Muscle of leg (tissue), 11 donors: ENCODE data around the gene PLXDC2. TPM values are rescaled to one million over a fixed set of nuclear protein-coding genes. Genes with fewer than 3 reads are reported as not detected.
A peak's percentile ranks its signal among the peaks of the same experiment; 100 is the strongest.

ENCODE experiments used
- DNase-seq: peaks from one replicate; pipeline ENCODE4 v3.0.0; 2013
- H3K27ac ChIP-seq: one replicate; pipeline ENCODE4 v1.5.1; 2013; ENCODE audit warnings: mild to moderate bottlenecking, low read length, control low read depth
- H3K27me3 ChIP-seq: one replicate; pipeline ENCODE4 v1.6.1; 2013; ENCODE audit warnings: low read length; ENCODE audit not compliant: control insufficient read depth, insufficient read depth
- H3K36me3 ChIP-seq: one replicate; pipeline ENCODE4 v1.6.1; 2013; ENCODE audit warnings: low read length; ENCODE audit not compliant: control insufficient read depth, insufficient read depth
- H3K4me1 ChIP-seq: one replicate; pipeline ENCODE4 v1.6.1; 2013; ENCODE audit warnings: low read length; ENCODE audit not compliant: control insufficient read depth, insufficient read depth
- H3K4me3 ChIP-seq: one replicate; pipeline ENCODE4 v1.5.1; 2013; ENCODE audit warnings: low read length, control low read depth
- H3K9me3 ChIP-seq: replicated peaks from 2 replicates; pipeline ENCODE4 v1.6.1; 2013; ENCODE audit warnings: low read depth, low read length; ENCODE audit not compliant: control insufficient read depth
- WGBS: methylation state at CpG from one replicate; pipeline ENCODE4 v1.1.5; 2013; ENCODE audit warnings: missing lambda C conversion rate; ENCODE audit not compliant: insufficient coverage; 5-methylcytosine and 5-hydroxymethylcytosine counted together
- polyA plus RNA-seq, 8 donors: library from polyadenylated mRNA; unstranded; fragments of 120-200 nt; gene quantifications; one replicate each; pipeline versions ENCODE4 v1.2.1 to v1.2.3, GENCODE V29; 2013; ENCODE audit warnings: inconsistent platforms in 1 of 8, low replicate concordance in 1 of 8; ENCODE audit not compliant: insufficient read length in 8 of 8, insufficient read depth in 1 of 8
- total RNA-seq: library from RNA; stranded (reverse); fragments of 120-200 nt; gene quantifications from one replicate; pipeline ENCODE4 v1.2.4, GENCODE V29; 2013

The PLXDC2 gene
- total and polyA plus RNA-seq, 9 donors, result 20.9 to 49.9 (median 33.9) TPM

GRCh38 chr10:19970256-19970655 is 154.0 kb downstream of the PLXDC2 start:
- no CpG with 5 or more reads among the region's 2 CpGs for WGBS

DNA sequence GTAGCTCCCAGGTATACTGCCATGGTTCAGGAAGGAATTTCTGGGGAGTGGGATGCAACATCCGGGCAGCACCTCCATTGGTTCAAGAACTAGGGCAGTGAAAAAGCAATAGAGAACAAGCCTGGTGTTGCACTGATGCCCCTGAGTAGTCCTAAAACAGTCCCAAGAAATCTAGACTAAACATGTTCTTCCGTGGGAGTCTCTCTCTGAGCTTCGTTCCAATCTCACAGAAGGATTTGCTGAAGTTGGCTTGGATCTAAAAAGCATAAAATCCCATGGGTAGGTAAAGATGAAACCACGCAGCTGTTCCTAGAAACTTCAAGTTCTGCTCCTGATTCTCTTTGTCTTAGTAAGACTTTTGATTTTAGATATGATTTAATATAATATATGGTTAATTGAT is 154.5 kb downstream of the PLXDC2 start:
- H3K36me3 ChIP-seq, result no peaks in the 10 kb centered on the region
- WGBS, result 57% methylated on average over 1 of the region's 4 CpGs
- H3K9me3 ChIP-seq, result no peaks in the 10 kb centered on the region
- peak overlapping the region; percentile 25 for H3K27ac ChIP-seq
- no peak overlapping the region for H3K4me3 ChIP-seq
- peak; percentile 92 for DNase-seq
- H3K4me1 ChIP-seq, result peaks cover 6% of the 10 kb centered on the region
- H3K27me3 ChIP-seq, result no peaks in the 10 kb centered on the region

More at GRCh38 chr10:19970256-19970655, 154.0 kb downstream of the PLXDC2 start:
- no peaks in the 10 kb centered on the region for H3K27me3 ChIP-seq
- no peak overlapping the region for H3K4me3 ChIP-seq
- no peak overlapping the region for H3K27ac ChIP-seq
- no peaks in the 10 kb centered on the region for H3K36me3 ChIP-seq
- H3K4me1 ChIP-seq, result peaks cover 6% of the 10 kb centered on the region
- H3K9me3 ChIP-seq, result no peaks in the 10 kb centered on the region
- DNase-seq, result no peak

DNA sequence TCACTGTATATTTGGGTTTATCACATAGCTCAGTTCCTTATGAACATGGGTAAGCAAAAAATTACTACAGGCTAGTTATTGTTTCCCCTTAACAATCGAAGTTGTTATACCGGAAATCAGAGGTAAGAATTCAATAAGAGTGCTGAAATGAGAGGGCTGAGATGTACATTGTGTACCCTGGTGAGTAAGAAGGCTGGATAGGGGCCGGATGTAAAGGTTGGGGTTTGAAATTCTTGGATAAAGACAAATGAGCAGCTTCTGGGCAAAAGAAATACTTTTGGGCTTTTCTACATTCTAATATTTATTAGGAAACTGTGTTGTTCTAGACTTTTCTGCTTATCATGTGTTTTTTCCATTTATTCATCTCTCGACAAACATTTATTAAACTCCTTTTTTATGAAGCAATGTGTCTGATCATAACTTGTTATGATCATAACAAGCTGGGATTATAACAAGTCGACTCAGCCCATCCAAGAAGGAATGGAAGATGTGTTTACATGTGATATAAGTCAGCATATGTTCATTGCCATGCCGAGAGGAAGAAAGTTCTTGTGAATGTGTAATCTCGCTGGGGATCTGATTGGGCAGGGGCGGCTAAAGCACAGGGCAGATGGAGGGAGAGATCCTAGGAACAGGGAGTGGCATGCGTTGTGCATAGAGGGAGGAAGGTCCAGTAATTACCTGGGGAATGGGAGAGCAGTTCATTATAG is 155.3 kb downstream of the PLXDC2 start:
- H3K4me1 ChIP-seq, result peaks cover 6% of the 10 kb centered on the region
- no peaks in the 10 kb centered on the region for H3K36me3 ChIP-seq
- H3K4me3 ChIP-seq, result no peak overlapping the region
- peak; percentile 39 for DNase-seq
- H3K9me3 ChIP-seq, result no peaks in the 10 kb centered on the region
- 69% methylated on average over 6 of the region's 9 CpGs for WGBS
- H3K27ac ChIP-seq, result peak overlapping the region; percentile 64
- no peaks in the 10 kb centered on the region for H3K27me3 ChIP-seq

DNA sequence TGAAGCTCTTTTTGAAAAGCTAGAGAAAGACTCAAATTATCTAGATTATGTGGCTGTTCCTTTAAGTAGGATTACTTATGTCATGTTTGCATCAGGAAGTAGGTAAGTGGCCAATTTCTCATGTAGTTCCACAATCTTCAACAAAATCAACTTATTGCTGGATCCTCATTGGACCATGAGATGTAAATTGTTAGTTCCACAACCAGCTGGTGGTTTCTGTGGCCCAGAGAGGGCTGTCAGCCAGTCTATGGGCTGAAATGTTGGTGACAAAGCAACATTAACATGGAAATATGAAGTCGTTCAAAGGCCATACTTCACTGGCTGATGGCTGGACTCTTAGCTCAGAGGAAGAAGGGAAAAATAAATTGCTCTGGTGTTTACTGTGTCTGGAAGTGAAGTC is 157.9 kb downstream of the PLXDC2 start:
- Histone ChIP-seq H3K9me3 (no peaks in the 10 kb centered on the region), H3K4me1 (peaks cover 2% of the 10 kb centered on the region), H3K27ac (no peak overlapping the region), H3K27me3 (no peaks in the 10 kb centered on the region), H3K36me3 (no peaks in the 10 kb centered on the region), H3K4me3 (no peak overlapping the region)
- no peak for DNase-seq
- WGBS, result 80% methylated on average over 1 of the region's 1 CpG

DNA sequence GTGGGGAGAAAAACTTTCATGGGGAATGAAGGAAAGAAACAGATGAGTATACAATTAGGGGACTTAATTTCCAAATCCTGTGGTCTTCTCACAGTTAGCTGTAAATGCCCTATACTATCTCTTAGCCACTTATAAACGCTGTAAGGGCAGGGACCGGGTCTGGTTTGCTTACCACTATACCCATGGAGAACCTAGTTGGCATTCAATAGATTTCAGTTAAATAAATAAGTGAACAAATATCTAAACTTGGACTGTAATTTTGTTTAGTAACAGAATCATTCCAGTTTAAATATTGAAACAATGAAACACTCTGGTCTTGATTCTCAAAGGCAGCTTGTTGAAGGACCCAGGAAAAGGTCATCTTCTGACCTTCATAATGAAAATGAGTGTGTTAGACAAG is 158.3 kb downstream of the PLXDC2 start:
- Histone ChIP-seq H3K9me3 (no peaks in the 10 kb centered on the region), H3K36me3 (no peaks in the 10 kb centered on the region), H3K4me3 (no peak overlapping the region), H3K27ac (no peak overlapping the region), H3K4me1 (peaks cover 2% of the 10 kb centered on the region), H3K27me3 (no peaks in the 10 kb centered on the region)
- no CpG with 5 or more reads among the region's 2 CpGs for WGBS
- no peak for DNase-seq

DNA sequence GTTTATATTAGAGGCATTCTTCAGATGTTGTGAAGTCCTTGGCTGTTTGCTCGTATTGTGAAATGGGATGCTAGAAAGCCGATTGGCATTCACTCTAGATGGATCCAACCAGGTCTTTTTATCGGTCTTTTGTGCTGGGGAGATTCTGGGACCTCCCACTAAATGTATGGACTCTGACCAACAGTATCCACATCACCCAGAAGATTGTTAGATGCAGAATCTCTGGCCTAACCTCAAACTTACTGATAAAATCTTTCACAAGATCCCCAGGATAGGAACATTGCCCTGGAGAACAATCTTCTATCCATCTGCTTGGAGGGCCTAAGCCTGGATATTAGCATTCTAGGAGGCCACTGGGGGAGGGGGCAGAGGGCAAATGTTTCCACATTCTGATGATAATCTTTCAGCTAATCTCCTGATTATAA is 160.9 kb downstream of the PLXDC2 start:
- H3K36me3 ChIP-seq, result no peaks in the 10 kb centered on the region
- H3K27me3 ChIP-seq, result no peaks in the 10 kb centered on the region
- no peak overlapping the region for H3K27ac ChIP-seq
- H3K4me3 ChIP-seq, result no peak overlapping the region
- DNase-seq, result no peak
- no CpG with 5 or more reads among the region's 3 CpGs for WGBS
- H3K9me3 ChIP-seq, result no peaks in the 10 kb centered on the region
- no peaks in the 10 kb centered on the region for H3K4me1 ChIP-seq

- Histone ChIP-seq H3K27ac (no peak overlapping the region), H3K36me3 (no peaks in the 10 kb centered on the region), H3K4me1 (no peaks in the 10 kb centered on the region), H3K9me3 (no peaks in the 10 kb centered on the region), H3K4me3 (no peak overlapping the region), H3K27me3 (no peaks in the 10 kb centered on the region)
- no peak for DNase-seq
- WGBS, result no CpG with 5 or more reads among the region's 6 CpGs
Measured at GRCh38 chr10:19979628-19980027, 163.4 kb downstream of the PLXDC2 start.

DNA sequence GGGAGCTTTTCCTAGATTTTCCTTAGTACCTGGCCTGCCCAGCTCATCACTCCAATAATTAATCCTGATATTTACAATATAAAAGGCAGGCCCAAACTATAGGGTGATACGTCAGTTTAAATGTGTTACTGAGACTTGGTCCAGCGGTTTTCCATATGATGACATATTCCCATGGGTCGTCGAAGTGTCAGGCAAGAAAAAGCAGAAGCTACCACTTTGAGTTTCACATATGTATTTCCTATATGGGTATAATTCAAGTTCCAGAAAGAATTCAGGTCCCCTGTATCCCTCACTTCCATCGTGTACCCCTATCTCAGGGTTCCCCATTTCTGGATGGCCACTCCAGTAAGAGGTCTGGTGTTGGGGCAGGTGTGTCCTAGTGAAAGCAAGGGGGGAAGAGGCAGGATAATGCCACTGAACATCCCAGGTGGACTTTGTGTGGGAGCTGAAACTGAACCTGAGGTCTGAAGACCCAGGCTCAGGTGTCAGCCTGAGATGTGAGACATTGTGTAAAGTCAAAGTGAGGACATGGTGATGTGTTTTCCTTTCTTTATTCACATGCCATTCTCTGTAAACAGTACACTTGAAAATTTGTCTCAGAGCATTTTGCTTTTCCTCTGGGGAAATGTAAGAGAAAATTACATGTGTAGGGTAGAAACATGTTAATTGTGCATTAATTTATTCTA is 167.8 kb downstream of the PLXDC2 start:
- Histone ChIP-seq H3K27ac (no peak overlapping the region), H3K27me3 (no peaks in the 10 kb centered on the region), H3K4me1 (no peaks in the 10 kb centered on the region), H3K36me3 (no peaks in the 10 kb centered on the region), H3K9me3 (no peaks in the 10 kb centered on the region), H3K4me3 (no peak overlapping the region)
- DNase-seq, result no peak
- no CpG with 5 or more reads among the region's 5 CpGs for WGBS

- Histone ChIP-seq H3K4me1 (no peaks in the 10 kb centered on the region), H3K9me3 (no peaks in the 10 kb centered on the region), H3K4me3 (no peak overlapping the region), H3K27ac (no peak overlapping the region), H3K27me3 (no peaks in the 10 kb centered on the region), H3K36me3 (no peaks in the 10 kb centered on the region)
- no peak for DNase-seq
- WGBS, result 63% methylated on average over 1 of the region's 3 CpGs
Measured at GRCh38 chr10:19985745-19986144, 169.5 kb downstream of the PLXDC2 start.

DNA sequence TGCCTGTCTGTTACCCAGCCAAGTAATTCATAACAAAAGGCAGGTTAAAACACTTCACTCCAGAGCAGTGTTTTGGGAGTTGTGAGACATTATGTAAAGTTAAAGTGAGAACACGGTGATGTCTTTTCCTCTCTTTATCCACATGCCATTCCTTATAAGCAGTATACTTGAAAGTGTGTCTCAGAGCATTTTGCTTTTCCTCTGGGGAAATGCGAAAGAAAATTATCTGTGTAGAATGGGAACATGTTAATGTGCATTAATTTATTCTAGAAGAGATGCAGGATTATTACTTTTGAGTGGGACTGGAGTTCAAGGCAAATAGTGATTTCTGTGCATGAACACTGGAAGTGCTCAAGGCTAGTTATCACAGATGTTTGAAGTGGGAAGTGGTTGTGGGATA is 170.4 kb downstream of the PLXDC2 start:
- H3K4me1 ChIP-seq, result no peaks in the 10 kb centered on the region
- no peaks in the 10 kb centered on the region for H3K27me3 ChIP-seq
- 90% methylated on average over 1 of the region's 2 CpGs for WGBS
- H3K27ac ChIP-seq, result no peak overlapping the region
- no peaks in the 10 kb centered on the region for H3K9me3 ChIP-seq
- no peak for DNase-seq
- H3K36me3 ChIP-seq, result no peaks in the 10 kb centered on the region
- H3K4me3 ChIP-seq, result no peak overlapping the region
